Activated naive CD8-positive, alpha-beta T cell treated with anti-CD3 and anti-CD28 coated beads, Interleukin-2, amount 50 U/mL, for 16 hours (primary cell): ENCODE measurements around the gene SLC25A2.
"Not testable (repeated sequence)": the region's sequence is repeated elsewhere in the genome, so short reads cannot be mapped to it uniquely, and the experiment has no call there.

Source experiments
- DNase-seq: peaks from one replicate; pipeline ENCODE4 v3.0.0-alpha.2; 2020; ENCODE audit warnings: low read depth, low spot score

SLC25A2 gene

GRCh38 chr5:141316963-141317362, 13.1 kb upstream of the SLC25A2 start:
- DNase-seq = not testable (repeated sequence)

GRCh38 chr5:141313711-141314110, 9.9 kb upstream of the SLC25A2 start:
- no peak for DNase-seq

GRCh38 chr5:141306630-141307029, 2.8 kb upstream of the SLC25A2 start:
- DNase-seq = no peak

- no peak for DNase-seq
Measured at GRCh38 chr5:141298376-141298775, 5.5 kb downstream of the SLC25A2 start.

- no peak for DNase-seq
Measured at GRCh38 chr5:141272906-141273305, 30.9 kb downstream of the SLC25A2 start.

- no peak for DNase-seq
Measured at GRCh38 chr5:141269195-141269594, 34.7 kb downstream of the SLC25A2 start.

GRCh38 chr5:141261238-141261546, 42.7 kb downstream of the SLC25A2 start:
- DNase-seq = no peak

- DNase-seq = no peak
Measured at GRCh38 chr5:141260458-141261237, 43.2 kb downstream of the SLC25A2 start.

- DNase-seq = no peak
Measured at GRCh38 chr5:141258948-141259347, 44.9 kb downstream of the SLC25A2 start.

- no peak for DNase-seq
Measured at GRCh38 chr5:141258464-141258863, 45.4 kb downstream of the SLC25A2 start.
